ENCODE measurements around the gene TYK2. TPM values are rescaled to one million over a fixed set of nuclear protein-coding genes. Genes with fewer than 3 reads are reported as not detected.
"Not testable (repeated sequence)": the region's sequence is repeated elsewhere in the genome, so short reads cannot be mapped to it uniquely, and the experiment has no call there.

TYK2 gene
- polyA plus RNA-seq (2014; cell fraction: cytosol; rRNA removed) = 22.0 and 26.4 TPM in 2 replicates
- 212 and 214 TPM in 2 replicates for polyA plus RNA-seq (2014; cell fraction: nucleus; rRNA removed)

DNA sequence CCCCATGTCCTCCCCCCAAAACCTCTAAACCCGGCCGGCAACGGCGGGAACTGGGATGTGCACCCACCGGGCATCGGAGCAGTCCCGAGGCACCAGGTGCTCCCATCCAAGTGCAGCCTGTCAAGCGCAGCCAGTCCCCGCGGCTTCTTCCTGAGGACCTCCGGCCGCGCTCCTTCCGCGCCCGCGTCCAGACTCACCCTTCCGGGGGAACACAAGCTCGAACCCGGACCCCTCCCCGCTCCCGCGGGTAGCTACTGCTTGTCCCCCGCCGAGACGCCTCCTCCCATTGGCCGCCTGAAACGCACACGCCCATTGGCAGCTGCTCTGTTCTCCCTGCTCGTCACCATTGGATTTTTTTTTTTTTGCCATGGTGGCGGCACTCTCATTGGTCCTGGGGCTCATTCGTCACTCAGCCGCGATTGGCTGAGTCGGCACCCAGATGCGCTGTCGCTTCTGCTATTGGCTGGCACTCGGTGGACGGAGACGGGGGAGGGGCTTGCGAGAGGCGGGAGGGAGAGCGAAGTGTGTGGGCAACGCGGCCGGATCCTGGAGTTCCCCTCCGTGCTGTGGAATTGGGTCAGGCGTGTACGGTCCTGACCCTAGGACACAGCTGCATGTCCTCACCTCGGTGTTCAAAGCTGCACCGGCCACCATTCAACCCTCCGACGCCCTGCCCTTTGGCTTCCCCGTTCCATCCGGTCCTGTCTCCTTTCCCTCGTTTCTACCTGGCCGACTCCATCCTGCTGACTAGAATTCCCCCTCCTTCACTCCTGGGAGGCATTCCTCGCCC, at the start of gene TYK2:
TSS of gene TYK2 (minus strand) at position 260 of the 790 bp plus-strand sequence. CDS start 2,166 bp downstream, outside the sequence.
- DNase-seq (ENCODE audit: low spot score) = peak; percentile 99

DNA sequence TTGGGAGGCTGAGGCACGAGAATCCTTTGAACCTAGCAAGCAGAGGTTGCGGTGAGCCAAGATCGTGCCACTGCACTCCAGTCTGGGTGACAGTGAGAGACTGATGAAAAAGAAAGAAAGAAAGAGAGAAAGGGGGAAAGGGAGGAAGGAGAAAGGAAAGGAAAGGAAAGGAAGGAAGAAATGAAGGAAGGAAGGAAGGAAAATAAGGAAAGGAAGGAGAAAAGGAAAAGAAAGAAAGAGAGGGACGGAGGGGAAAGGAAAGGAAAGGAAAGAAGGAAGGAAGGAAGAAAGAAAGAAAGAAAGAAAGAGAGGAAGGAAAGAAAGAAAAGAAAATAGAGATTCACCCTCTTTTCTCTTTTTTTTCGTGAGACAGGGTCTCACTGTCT, 48.6 kb upstream of the TYK2 start:
- DNase-seq (ENCODE audit: low spot score) = no peak

DNA sequence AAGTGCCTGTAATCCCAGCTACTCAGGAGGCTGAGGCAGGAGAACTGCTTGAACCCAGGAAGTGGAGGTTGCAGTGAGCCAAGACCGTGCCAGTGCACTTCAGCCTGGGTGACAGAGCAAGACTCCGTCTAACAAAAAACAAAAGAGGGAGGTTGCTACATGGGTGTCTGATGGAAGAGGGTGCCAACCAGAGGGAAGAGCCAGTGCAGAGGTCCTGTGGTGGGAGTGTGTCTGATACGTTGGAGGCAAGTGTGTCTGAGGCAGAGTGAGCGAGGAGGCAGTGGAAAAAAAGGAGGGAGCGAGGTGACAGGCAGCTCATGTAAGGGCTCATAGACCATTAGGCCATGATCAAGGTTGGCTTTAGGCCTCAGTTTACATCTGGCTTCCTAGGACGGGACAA, 46.8 kb upstream of the TYK2 start:
- no peak for DNase-seq (ENCODE audit: low spot score)

DNA sequence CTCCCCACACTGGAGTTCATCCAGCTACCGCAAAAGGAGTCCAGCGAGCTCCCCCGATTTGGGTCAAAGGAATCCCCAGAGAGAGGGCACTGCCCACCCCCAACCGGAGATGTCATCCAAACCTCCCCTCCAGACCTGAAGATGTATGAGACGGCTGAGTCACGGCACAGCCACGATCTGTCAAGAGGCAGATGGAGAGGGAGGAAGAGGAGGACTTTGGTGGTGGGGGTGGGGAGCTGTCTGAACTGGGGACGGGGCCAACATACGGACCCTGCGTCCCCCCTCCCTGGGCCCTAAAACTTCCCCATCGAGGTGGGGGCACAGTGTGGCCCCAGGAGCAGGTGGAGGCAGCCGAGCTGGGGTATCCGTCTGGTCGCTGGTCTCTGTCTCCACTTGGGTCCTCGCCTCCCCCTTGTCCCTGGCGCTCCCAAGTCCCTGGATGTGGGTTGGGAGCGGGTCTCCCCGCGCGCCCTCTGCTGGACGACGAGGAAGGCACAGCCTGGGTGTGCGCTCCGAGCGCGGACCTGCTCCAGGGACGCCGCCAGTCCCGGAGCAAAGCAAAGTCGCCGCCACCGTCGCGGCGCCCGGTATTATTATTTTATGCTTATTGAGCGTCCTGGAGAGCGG, 43.8 kb upstream of the TYK2 start:
- peak; percentile 78 for DNase-seq (ENCODE audit: low spot score)

DNA sequence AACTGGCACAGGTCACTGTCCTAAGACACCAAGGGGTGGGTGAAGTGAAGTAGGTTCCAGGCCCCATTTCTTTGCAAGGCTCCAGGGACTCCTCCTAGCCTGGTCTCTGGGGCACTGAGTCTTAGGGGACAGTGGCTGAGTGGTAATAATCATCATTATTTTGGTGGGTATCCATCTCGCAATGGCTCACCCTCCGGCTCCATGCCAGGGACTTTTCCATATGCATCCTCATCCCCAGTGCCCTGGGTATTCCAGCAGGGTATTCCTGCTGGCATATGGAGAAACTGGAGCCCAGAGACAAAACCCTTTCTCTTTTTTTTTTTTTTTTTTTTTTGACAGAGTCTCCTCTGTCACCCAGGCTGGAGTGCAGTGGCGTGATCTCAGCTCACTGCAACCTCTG, 42.5 kb upstream of the TYK2 start:
- DNase-seq (ENCODE audit: low spot score) = no peak

DNA sequence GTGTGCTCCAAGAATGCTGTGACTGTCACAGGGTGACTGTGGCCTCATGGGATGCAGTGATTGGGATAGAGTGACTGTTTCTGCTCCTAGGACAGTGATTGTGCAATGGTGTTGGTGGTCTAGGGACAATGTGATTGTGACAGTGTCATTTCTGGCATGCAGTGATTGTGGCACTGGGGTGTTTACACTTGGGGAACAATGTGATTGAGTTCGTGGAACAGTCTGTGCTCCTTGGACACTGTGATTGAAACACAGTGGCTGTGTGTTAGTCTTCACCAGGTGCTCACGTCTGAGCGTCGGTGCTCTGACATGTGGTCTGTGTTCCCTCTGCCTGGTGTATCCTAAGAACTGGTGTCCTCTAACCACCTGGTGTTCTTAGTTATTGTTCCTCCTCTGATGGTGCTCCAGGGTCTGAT, 41.7 kb upstream of the TYK2 start:
- DNase-seq (ENCODE audit: low spot score) = no peak

DNA sequence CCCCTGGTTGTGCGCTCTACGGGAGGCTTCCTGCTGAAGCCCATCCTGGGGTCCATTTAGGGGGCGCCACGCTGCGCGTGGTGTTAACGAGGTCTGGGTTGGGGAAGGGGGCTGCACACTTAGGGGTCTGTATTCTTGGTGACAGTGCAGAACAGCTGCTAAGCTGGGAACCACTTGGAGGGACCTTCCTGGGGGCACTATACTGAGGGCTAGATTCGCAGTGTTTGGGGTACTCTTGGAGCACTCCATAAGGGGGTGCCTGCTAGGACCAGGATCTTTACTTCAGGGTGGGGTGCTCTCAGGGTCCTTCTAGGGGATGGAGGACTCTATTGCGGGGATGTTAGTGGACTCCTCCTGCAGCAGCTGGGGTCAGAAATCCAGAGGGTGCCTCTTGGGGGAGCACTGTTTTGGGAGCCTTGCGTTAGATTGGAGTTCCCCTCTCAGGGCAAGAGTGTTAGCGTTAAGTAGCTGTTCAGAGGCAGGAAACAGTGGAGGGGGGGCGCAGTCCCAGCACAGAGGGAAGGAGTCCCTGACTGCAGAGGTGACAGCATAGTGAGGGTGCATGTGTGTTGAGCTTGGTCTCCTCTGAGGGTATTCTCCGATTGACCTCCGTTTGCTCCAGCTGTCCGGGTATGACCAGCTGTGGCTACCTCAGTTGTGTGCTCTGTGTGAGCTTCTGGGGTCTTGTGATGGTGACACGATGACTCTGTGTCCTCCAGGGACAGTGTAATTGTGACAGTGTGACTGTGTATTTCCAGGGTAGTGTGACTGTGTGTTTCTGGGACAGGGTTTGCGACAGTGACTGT, 41.1 kb upstream of the TYK2 start:
- DNase-seq (ENCODE audit: low spot score) = no peak

DNA sequence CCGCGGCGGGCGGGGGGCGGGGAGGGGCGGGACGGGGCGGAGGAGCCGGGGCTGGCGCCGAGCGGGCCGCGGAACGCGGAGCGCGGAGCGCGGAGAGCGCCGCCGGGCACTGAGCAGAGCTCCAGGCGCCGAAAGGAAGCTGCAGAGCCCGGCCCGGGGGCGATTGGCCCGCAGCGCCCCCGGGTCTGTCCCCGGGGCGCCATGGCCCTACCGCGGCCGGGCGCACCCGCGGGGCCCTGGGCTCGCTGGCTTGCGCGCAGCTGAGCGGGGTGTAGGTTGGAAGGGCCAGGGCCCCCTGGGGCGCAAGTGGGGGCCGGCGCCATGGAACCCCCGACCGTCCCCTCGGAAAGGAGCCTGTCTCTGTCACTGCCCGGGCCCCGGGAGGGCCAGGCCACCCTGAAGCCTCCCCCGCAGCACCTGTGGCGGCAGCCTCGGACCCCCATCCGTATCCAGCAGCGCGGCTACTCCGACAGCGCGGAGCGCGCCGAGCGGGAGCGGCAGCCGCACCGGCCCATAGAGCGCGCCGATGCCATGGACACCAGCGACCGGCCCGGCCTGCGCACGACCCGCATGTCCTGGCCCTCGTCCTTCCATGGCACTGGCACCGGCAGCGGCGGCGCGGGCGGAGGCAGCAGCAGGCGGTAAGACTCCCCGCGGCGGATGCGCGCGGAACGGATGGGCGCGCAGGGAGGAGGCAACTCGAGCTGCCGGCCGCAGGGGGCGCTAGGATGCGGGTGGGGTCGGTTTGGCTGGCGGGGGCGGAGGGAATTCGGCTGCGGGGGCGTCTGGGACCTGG, 40.3 kb upstream of the TYK2 start, which contains the start of gene PDE4A:
TSS of gene PDE4A (plus strand) at position 95 of the 796 bp plus-strand sequence. CDS start at position 322, 227 bp downstream.
- peak; percentile 68 for DNase-seq (ENCODE audit: low spot score)

DNA sequence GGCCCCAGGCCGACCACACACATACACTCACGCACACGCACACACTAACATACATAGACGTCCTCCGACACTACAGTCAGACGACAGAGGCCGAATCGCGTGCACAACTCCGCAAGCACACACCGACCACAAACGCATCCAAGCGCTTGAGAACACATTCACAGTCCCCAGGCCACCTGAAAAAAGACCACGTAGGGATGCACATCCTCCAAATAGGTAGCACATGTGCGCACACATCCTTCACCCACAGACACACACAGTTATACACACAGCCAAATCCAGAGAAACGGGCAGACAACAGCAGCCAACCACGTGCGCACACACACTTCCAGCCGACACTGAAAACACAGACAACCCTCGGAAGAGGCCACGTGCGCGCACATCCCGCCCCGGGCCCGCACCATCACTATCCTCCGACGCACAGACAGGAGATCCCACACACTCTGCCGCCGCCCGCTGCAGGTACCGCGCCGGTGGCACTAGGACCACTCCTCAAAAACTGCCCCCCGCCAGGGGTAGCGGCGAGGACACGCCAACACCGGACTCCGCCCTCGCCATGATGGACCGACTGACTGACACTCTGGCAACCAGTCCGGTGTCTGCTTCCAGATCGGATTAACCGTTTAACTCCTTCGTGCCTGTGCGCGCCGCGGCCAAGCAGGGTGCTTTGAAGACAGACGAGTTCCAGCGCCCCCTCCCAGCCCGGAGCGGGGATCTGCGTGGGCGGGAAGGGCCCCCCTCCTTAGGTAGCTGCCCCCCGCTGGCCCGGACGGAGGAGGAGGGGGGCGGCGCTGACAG, 39.5 kb upstream of the TYK2 start:
- peak; percentile 96 for DNase-seq (ENCODE audit: low spot score)

DNA sequence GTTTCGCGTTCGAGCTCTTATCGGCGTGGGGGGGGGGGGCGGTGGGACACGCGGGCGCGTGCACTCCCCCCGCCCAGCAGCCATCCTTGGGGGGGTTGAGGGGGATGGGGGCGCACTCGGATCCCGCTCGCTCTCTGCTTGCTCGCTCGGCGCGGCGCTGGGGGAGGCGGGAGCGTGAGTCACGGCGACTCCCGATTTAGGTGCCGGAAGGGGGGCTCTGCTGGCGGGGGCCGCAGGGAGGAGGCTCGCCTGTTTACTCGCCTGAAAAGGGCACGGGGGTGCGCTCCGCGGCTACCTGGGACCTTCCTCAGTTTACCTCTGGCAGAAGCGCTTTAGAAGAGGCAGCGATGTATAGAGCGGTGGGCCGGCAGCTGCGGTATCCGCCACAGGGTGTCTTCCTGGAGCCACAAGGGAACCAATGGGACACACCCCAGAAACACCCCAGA, 38.9 kb upstream of the TYK2 start:
- no peak for DNase-seq (ENCODE audit: low spot score)

DNA sequence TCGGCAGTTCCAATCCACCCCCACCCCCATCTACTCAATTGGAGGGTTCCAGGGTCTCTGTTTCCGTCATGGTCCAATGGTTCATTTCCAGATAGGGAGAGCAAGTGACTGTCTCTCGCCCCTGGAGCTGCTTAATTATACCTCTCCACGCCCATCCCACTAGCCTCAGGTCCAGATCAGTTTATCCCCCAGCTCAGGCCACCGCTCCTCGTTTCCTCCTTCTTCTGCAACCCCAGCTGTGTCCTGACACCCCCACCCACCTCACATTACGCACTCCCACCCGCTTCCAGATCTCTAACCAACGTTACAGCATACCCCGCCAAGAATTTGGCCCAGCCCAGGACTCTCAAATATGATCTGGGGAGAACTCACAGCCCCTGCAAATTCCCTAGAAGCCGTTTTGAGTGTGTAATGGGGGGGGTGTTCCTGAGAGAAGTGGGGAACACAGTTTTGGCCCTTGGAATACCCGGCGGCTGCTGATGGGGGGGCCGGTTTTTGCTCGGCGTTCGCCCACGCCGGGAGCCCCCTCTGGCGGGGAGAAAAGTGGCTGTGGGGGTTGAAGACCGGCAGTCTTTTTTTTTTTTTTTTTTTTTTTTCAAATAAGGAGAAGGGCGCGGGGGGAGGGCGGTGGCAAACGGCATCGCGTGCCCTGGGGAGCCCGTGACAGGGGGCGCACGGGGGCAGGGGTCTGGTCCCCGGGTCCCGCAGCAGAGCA, 38.3 kb upstream of the TYK2 start:
- peak; percentile 78 for DNase-seq (ENCODE audit: low spot score)

DNA sequence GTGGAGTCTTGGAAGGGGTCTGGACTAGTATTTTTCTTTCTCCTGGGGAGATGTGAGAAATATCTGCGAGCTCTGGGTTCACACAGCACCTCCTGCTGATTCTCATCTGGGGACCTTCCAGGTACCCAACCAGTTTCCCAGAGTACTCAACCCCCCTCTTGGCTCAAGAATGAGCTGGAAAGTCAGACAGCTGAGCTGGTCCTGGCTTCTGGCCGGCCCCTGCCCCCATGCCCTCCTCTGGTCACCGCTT, 37.8 kb upstream of the TYK2 start:
- DNase-seq (ENCODE audit: low spot score) = peak; percentile 69

DNA sequence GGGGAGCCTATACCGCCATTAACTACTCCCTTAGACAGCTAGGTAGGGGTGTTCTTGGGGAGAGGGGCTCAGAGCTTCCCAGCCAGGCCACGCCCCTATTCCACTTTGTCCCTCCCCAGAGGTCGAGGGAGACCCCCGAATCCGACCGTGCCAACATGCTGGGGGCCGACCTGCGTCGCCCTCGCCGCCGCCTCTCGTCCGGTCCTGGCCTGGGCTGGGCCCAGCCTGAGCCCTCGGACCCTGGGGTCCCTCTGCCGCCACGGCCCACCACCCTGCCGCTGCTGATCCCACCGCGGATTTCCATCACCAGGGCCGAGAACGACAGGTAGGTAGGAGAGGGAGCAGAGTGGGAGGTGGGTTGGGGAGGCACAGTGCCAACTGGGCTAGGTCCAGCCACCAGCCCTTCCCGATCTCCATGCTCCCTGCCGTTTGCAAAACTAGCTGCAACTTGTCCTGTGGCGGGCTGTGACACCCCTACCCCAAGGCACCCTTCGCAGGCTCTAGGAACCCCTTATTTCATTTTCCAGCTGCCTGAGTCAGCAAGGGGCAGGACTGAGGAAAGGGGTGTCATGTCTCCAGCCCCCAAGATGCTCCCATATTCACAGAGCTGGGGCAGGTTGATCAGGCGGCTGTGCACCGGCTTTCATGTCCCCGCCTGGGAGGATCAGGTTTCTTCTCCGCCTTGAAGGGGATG, 37.3 kb upstream of the TYK2 start:
- DNase-seq (ENCODE audit: low spot score) = no peak

DNA sequence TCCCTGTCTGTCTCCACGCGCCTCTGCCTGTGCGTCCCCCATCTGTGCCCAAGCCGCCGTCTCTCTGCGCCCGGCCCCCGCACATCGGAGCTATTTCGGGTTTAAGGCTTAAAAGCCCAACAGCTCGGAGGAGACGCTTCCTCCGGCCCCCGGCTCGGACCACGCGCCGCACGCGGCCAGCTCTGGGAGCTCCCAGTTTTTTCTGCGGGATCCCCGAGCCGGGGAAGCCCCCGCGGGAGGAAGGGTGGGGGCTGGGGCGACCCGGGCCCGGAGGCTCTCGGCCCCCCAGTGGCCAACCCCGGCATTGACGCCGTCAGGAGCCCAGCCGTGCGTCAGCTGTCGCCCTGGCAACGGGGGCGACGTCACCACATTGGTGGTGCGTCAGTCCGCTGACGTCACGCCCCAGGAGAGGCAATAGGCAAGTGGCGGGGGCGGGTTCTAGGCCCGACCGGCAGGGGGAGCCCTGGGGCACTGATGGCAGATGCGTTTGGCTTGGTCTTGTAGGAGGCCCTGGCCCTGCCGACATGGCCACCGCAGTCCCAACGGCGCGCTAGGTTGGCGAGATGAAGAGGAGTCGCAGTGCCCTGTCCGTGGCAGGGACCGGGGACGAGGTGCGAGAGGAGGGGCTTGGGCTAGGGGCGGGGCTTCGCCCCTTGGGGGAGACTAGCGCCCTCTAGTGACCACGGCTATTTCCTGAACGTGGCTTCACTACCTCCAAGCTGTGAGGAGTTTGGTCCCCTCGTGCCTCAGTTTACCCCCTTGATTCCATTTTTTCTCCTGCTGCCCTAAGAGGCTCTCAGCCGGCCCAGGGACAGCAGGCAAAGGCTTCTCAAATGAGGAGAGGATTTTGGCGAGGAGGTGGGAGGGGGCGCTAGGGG, 36.2 kb upstream of the TYK2 start:
- DNase-seq (ENCODE audit: low spot score) = peak; percentile 86

DNA sequence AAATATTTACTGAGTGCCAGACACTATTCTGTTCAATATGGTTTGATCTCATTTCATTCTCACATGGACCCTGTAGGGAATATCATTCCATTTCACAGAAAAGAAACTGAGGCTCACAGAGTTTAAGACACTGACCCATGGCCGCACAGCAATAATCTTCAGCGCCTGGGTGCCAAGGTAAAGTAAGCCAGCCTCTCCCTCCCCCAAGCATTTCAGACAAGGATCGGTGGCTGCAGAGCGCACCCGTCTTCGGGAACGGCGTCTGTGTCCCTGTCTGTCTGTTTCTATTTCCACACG, 35.7 kb upstream of the TYK2 start:
- no peak for DNase-seq (ENCODE audit: low spot score)

DNA sequence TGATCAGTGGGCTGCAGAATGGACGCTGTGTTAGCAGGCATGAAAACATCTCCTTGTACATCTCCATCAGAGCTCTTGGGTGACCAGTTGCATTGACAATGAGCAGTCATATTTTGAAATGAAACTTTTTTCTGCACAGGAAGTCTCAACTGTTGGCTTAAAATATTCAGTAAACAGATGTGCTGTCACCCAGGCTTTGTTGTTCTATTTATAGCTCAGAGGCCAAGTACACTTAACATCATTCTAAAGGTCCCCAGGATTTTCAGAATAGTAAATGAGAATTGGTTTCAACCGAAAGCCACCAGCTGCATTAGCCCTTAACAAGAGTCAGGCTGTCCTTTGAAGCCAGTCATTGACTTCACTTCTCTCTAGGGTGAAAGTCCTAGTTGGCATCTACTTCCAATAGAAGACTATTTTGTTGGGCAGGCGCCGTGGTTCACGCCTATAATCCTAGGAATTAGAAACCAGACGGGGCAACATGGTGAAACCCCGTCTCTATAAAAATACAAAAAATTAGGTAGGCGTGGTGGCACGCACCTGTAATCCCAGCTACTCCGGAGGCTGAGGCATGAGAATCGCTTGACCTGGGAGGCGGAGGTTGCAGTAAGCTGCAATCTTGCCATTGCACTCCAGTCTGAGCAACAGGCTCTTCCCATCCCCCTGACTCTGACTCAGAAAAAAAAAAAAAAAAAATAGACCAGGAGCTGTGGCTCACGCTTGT, 32.0 kb upstream of the TYK2 start:
- DNase-seq (ENCODE audit: low spot score) = no peak

DNA sequence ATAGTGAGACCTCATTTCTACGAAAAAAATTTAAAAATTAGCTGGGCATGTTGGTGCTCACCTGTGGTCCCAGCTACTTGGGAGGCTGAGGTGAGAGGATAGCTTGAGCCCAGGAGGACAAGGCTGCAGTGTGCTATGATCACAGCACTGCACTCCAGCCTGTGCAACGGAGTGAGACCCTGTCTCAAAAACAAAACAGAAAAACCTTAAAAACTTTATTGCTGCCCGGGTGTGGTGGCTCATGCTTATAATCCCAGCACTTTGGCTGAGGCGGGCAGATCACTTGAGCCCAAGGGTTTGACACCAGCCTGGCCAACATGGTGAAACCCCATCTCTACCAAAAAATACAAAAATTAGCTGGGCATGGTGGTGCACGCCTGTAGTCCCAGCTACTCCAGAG, 30.9 kb upstream of the TYK2 start:
- not testable (repeated sequence) for DNase-seq (ENCODE audit: low spot score)

Data from SK-N-DZ (cell line).